ENCODE measurements around the gene DEPP1. TPM values are rescaled to one million over a fixed set of nuclear protein-coding genes. Genes with fewer than 3 reads are reported as not detected.

The DEPP1 gene
- total RNA-seq, 4 donors from 2014 or later = 8.2 to 266 (median 52.8) TPM

GRCh38 chr10:44966129-44966815 is 12.3 kb downstream of the DEPP1 start:
- Histone ChIP-seq H3K4me3 (no peak overlapping the region), H3K27me3 (no peaks in the 10 kb centered on the region), H3K9me3 (no peaks in the 10 kb centered on the region), H3K36me3 (no peaks in the 10 kb centered on the region), H3K4me1 (no peaks in the 10 kb centered on the region), H3K27ac (no peak overlapping the region)
- DNase-seq = peak in 1 of 2 donors; percentile 9
- TF ChIP-seq POLR2A (IDR thresholded peaks at IDR 0.05) (no peak), CTCF (IDR thresholded peaks at IDR 0.05) (no peak)
- intact Hi-C loops (cut with DNase I; ENCODE audit: low total_unique reads) = no loop called here

- intact Hi-C loops (cut with DNase I; ENCODE audit: low total_unique reads) = no loop called here
- H3K36me3 ChIP-seq = no peaks in the 10 kb centered on the region
- TF ChIP-seq CTCF (IDR thresholded peaks at IDR 0.05) = no peak
- TF ChIP-seq POLR2A (IDR thresholded peaks at IDR 0.05) = no peak
- no peak for DNase-seq
- no peak overlapping the region for H3K27ac ChIP-seq
- H3K9me3 ChIP-seq = no peaks in the 10 kb centered on the region
- H3K27me3 ChIP-seq = no peaks in the 10 kb centered on the region
- no peak overlapping the region for H3K4me3 ChIP-seq
- no peaks in the 10 kb centered on the region for H3K4me1 ChIP-seq
These were observed 12.9 kb downstream of the DEPP1 start for GRCh38 chr10:44965651-44966097.

GRCh38 chr10:44965104-44965503 is 13.5 kb downstream of the DEPP1 start:
- no peaks in the 10 kb centered on the region for H3K36me3 ChIP-seq
- no peak overlapping the region for H3K4me3 ChIP-seq
- no peaks in the 10 kb centered on the region for H3K9me3 ChIP-seq
- no peak overlapping the region for H3K27ac ChIP-seq
- no peaks in the 10 kb centered on the region for H3K27me3 ChIP-seq
- no peak for DNase-seq
- TF ChIP-seq POLR2A (IDR thresholded peaks at IDR 0.05) = no peak
- TF ChIP-seq CTCF (IDR thresholded peaks at IDR 0.05) = no peak
- peaks cover 0 to 5% of the 10 kb centered on the region in 2 donors for H3K4me1 ChIP-seq
- intact Hi-C loops (cut with DNase I; ENCODE audit: low total_unique reads) = no loop called here

GRCh38 chr10:44963772-44964633 is 14.6 kb downstream of the DEPP1 start:
- DNase-seq = peak in 1 of 2 donors; percentile 28
- H3K27ac ChIP-seq = peak overlapping the region in 1 of 2 donors; percentile 37
- H3K27me3 ChIP-seq = no peaks in the 10 kb centered on the region
- peaks cover 0 to 8% of the 10 kb centered on the region in 2 donors for H3K4me1 ChIP-seq
- intact Hi-C loops (cut with DNase I; ENCODE audit: low total_unique reads) = no loop called here
- no peaks in the 10 kb centered on the region for H3K9me3 ChIP-seq
- TF ChIP-seq POLR2A (IDR thresholded peaks at IDR 0.05) (no peak), CTCF (IDR thresholded peaks at IDR 0.05) (peak in 1 of 4 experiments; percentile 7)
- H3K4me3 ChIP-seq = no peak overlapping the region
- no peaks in the 10 kb centered on the region for H3K36me3 ChIP-seq
